Adrenal gland (tissue), 12 donors: ENCODE results near the gene NFS1. TPM values are rescaled to one million over a fixed set of nuclear protein-coding genes. Genes with fewer than 3 reads are reported as not detected.

Source experiments
- DNase-seq, 7 donors: peaks; one replicate each; pipeline ENCODE4 v3.0.0-alpha.2; 2019 to 2020
- H3K27ac ChIP-seq, 5 donors: fragments of 200-600 bp; sonication (generic) in 4 of 5; 1 replicate in 3 of 5; 2 replicates in 2 of 5; pipeline versions ENCODE4 v1.5.1 to v1.8.0; 2016 to 2020; ENCODE audit warnings: mild to moderate bottlenecking in 1 of 5
- H3K27me3 ChIP-seq: fragments of 200-600 bp; 2 replicates; pipeline ENCODE4 v1.8.0; 2021
- H3K36me3 ChIP-seq, 2 donors: fragments of 200-600 bp; replicated peaks in 1 of 2; 1 replicate in 1 of 2; 2 replicates in 1 of 2; pipeline versions ENCODE4 v1.5.1 to v1.8.0; 2018 to 2022
- H3K4me1 ChIP-seq, 2 donors: fragments of 200-600 bp; replicated peaks in 1 of 2; 1 replicate in 1 of 2; 2 replicates in 1 of 2; pipeline versions ENCODE4 v1.5.1 to v1.8.0; 2018 to 2021
- H3K4me3 ChIP-seq, 4 donors: fragments of 200-600 bp; sonication (generic) in 3 of 4; one replicate each; pipeline ENCODE4 v1.5.1; 2016 to 2018
- H3K9me3 ChIP-seq, 3 donors: fragments of 200-600 bp; sonication (generic) in 1 of 3; replicated peaks in 1 of 3; 1 replicate in 2 of 3; 2 replicates in 1 of 3; pipeline versions ENCODE4 v1.5.1 to v1.8.0; 2016 to 2021
- POLR2A ChIP-seq, 2 donors: fragments of 450-650 bp; IDR thresholded peaks; one replicate each; pipeline ENCODE4 v1.6.1; 2017; ENCODE audit warnings: antibody characterized with exemption in 2 of 2, mild to moderate bottlenecking in 2 of 2, moderate library complexity in 1 of 2
- WGBS, 4 donors: extraction: QIAGEN DNeasy Blood & Tissue Kit in 2 of 4; methylation state at CpG; one replicate each; pipeline versions ENCODE4 v1.1.5 to v1.1.7; 2013 to 2017; 5-methylcytosine and 5-hydroxymethylcytosine counted together
- intact Hi-C, 2 donors: fragments of 100-400 bp; cut with DNase I; formaldehyde crosslinking; loops; one replicate each; pipeline versions ENCODE4 v1.14.1 to v1.15.0; 2022 to 2023
- polyA plus RNA-seq, 3 donors: library from polyadenylated mRNA; stranded (reverse); fragments of 200-250 nt in 2 of 3; fragments of 350-450 nt in 1 of 3; fragmentation: Illumina TruSeq in 1 of 3; extraction: RNeasy Lipid Tissue Mini Kit (QIAGEN cat#74804) in 1 of 3; gene quantifications; one replicate each; pipeline ENCODE4 v1.2.3, GENCODE V29; 2013 to 2014
- total RNA-seq, 9 donors: library from RNA; depleted of rRNA in 4 of 9; stranded (reverse); fragments of >200 nt in 4 of 9; fragments of 120-200 nt in 1 of 9; fragmentation: NEBNext Ultra II Directional in 1 of 9; extraction: Animal tissue kit (Norgen Biotek cat#: 25700) in 1 of 9; gene quantifications; one replicate each; pipeline versions ENCODE4 v1.1.0 to v1.2.4, GENCODE V29; 2013 to 2023
- TF ChIP-seq, protein P1 (sequence below), 6 experiments: fragments of 450-650 bp in 4 of 6; fragments of 200-600 bp in 2 of 6; sonication (generic) in 1 of 6; IDR thresholded peaks; 1 replicate in 5 of 6; 2 replicates in 1 of 6; pipeline versions ENCODE4 v1.5.1 to v1.8.0; 2016 to 2021; ENCODE audit warnings: antibody characterized with exemption in 6 of 6, mild to moderate bottlenecking in 2 of 6, moderate library complexity in 1 of 6
- donor health status: healthy with polysubstance abuse.
- donor health status: Bipolar disorder and iron deficiency.
- donor health status: DM: yes; HTN: yes; CAD: no.
- donor health status: DM: no; HTN: no; CAD: no.
- donor health status: DM: no; HTN: no; CAD: no.
- donor health status: DM: yes; HTN: yes; CAD: no.

The NFS1 gene
- total and polyA plus RNA-seq, 12 donors = 40.1 to 129 (median 104) TPM

DNA sequence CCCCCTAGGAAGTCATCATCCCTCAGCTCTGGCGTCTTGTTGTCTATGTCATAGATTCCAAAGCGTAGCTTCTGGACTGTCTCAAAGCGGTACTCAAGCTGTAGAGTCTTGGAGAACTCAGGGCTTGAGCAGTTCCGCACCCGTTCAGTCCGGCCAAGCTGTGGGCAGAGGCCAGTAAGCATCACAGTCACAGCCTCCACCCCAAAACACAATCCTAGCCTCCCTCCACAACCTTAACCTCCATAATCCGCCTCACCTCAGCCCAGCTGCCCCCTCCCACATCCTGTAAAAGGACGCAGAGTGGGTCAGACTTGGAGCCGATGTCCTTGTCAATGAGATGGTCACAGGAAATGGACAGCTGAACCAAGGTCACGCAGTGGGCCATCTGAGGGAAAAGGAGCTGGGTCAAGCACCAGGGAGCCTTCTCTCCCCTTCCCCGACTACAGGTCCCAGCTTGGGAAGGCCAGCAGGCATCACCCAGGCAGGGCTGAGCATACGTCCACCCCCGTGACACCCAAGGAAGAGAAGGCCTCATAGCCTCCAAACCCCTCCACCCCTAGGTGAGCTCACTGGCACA lies 66.5 kb downstream of the NFS1 start:
- no peak overlapping the region for H3K4me3 ChIP-seq
- intact Hi-C loops = no loop called here
- H3K36me3 ChIP-seq = peaks cover 0 to 40% of the 10 kb centered on the region in 2 donors
- no peak overlapping the region for H3K27ac ChIP-seq
- DNase-seq = no peak
- TF ChIP-seq, protein P1, sequence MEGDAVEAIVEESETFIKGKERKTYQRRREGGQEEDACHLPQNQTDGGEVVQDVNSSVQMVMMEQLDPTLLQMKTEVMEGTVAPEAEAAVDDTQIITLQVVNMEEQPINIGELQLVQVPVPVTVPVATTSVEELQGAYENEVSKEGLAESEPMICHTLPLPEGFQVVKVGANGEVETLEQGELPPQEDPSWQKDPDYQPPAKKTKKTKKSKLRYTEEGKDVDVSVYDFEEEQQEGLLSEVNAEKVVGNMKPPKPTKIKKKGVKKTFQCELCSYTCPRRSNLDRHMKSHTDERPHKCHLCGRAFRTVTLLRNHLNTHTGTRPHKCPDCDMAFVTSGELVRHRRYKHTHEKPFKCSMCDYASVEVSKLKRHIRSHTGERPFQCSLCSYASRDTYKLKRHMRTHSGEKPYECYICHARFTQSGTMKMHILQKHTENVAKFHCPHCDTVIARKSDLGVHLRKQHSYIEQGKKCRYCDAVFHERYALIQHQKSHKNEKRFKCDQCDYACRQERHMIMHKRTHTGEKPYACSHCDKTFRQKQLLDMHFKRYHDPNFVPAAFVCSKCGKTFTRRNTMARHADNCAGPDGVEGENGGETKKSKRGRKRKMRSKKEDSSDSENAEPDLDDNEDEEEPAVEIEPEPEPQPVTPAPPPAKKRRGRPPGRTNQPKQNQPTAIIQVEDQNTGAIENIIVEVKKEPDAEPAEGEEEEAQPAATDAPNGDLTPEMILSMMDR (IDR thresholded peaks at IDR 0.05) = no peak
- no peak for TF ChIP-seq POLR2A (IDR thresholded peaks at IDR 0.05)
- H3K4me1 ChIP-seq = no peaks in the 10 kb centered on the region
- no peaks in the 10 kb centered on the region for H3K27me3 ChIP-seq
- no peaks in the 10 kb centered on the region for H3K9me3 ChIP-seq
- WGBS, 4 donors = 84 to 92% (median 88%) methylated on average over 11 to 13 of the region's 13 CpGs

DNA sequence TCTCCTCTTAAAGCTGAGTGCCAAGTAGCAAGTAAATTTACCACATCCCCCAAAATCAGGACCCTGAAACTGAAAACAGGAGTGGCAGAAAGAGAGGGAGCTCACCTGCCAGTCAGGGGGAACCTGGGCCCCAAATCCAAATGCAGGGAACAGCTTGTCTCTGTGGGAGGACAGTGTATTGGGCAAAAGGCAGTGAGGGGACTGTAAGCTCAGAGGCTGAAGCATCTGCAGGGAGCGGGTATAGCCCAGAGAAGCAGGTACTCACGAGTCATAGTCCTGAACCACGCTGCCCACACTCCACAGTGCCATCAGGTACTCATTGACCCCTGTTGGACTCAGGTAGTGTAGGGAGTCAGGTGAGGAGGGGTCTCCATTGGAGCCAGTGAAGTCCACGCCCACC lies 68.5 kb downstream of the NFS1 start:
- DNase-seq = peak in 1 of 7 donors; percentile 45
- Histone ChIP-seq H3K36me3 (peaks cover 0 to 58% of the 10 kb centered on the region in 2 donors), H3K27ac (no peak overlapping the region), H3K4me3 (no peak overlapping the region), H3K4me1 (no peaks in the 10 kb centered on the region), H3K9me3 (no peaks in the 10 kb centered on the region), H3K27me3 (no peaks in the 10 kb centered on the region)
- 90 to 98% (median 94%) methylated on average over 3 to 4 of the region's 4 CpGs for WGBS, 4 donors
- intact Hi-C loops = no loop called here
- TF ChIP-seq POLR2A (IDR thresholded peaks at IDR 0.05) = no peak
- TF ChIP-seq, protein P1 (IDR thresholded peaks at IDR 0.05) = no peak

DNA sequence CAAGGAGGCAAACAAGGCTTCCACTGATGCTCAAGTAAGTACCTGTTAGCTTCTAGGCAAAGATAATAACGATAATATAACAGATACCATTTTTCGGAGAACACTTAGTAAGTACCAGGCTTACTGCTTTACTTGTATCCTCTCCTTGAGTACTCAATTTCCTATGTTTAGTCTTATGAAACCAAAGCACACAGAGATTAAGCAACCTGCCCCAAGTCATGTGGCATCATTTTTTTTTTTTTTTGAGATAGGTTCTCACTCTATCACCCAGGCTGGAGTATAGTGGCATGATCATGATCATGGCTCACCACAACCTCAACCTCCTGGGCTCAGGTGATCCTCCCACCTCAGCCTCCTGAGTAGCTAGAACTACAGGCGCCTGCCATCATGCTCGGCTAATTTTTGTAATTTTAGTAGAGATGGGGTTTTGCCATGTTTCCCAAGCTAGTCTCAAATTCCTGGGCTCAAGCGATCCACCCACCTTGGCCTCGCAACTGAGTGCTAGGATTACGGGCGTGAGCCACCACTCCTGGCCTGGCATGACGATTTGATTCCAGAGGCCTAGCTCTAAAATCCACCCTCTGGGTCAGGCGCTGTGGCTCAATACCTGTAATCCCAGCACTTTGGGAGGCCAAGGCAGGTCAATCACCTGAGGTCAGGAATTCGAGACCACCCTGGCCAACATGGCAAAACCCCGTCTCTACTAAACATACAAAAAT lies 69.6 kb downstream of the NFS1 start:
- Histone ChIP-seq H3K36me3 (peaks cover 0 to 64% of the 10 kb centered on the region in 2 donors), H3K4me3 (no peak overlapping the region), H3K27me3 (no peaks in the 10 kb centered on the region), H3K27ac (no peak overlapping the region), H3K4me1 (no peaks in the 10 kb centered on the region), H3K9me3 (no peaks in the 10 kb centered on the region)
- peak in 2 of 7 donors; percentile 20 to 42 for DNase-seq
- intact Hi-C loops = no loop called here
- whole genome bisulfite sequencing, 4 donors = 89 to 93% (median 93%) methylated on average over 10 to 12 of the region's 12 CpGs
- no peak for TF ChIP-seq POLR2A (IDR thresholded peaks at IDR 0.05)
- TF ChIP-seq, protein P1 (IDR thresholded peaks at IDR 0.05) = no peak

DNA sequence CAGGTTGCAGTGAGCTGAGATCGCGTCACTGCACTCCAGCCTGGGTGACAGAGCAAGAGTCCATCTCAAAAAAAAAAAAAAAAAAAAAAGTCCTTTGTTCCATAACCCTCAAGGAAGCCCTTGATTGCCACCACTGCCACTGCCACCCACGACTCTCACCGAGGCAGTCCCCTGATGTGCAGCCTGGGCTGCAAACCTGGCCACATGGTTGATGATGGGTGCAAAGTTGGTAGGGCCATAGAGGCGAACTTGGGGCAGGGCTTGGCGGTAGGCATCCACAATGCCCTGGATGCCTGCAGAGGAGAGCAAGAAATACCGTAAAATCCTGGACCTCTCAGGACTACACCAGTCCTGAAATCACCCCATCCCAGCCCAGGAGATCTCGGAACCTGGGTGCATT lies 72.0 kb downstream of the NFS1 start:
- no peaks in the 10 kb centered on the region for H3K9me3 ChIP-seq
- H3K4me1 ChIP-seq = no peaks in the 10 kb centered on the region
- no peak overlapping the region for H3K27ac ChIP-seq
- TF ChIP-seq, protein P1 (IDR thresholded peaks at IDR 0.05) = no peak
- no peak for TF ChIP-seq POLR2A (IDR thresholded peaks at IDR 0.05)
- H3K36me3 ChIP-seq = peaks cover 0 to 60% of the 10 kb centered on the region in 2 donors
- H3K27me3 ChIP-seq = no peaks in the 10 kb centered on the region
- no peak overlapping the region for H3K4me3 ChIP-seq
- DNase-seq = peak in 2 of 7 donors; percentile 12 to 42
- intact Hi-C loops = no loop called here
- 92 to 98% (median 94%) methylated on average over 8 of the region's 8 CpGs for WGBS, 4 donors
